MM.1S (cell line): ENCODE results near the gene CYGB.

Source experiments
- DNase-seq: peaks from one replicate; pipeline ENCODE4 v3.0.0-alpha.2; 2015
- H2AFZ ChIP-seq: fragments of 300-600 bp; sonication (generic); 2 replicates; pipeline ENCODE4 v1.6.0; 2016; ENCODE audit warnings: antibody characterized with exemption, low read length
- H3F3A ChIP-seq: fragments of 300-600 bp; sonication (generic); 2 replicates; pipeline ENCODE4 v1.6.1; 2016; ENCODE audit warnings: mild to moderate bottlenecking, antibody characterized with exemption, low read length, moderate library complexity, mixed read lengths; ENCODE audit not compliant: insufficient read depth
- H3K27ac ChIP-seq: fragments of 300-600 bp; sonication (generic); 2 replicates; pipeline ENCODE4 v1.5.1; 2016; ENCODE audit warnings: mild to moderate bottlenecking, low read length
- H3K27me3 ChIP-seq: fragments of 300-600 bp; sonication (generic); replicated peaks from 2 replicates; pipeline ENCODE4 v1.6.0; 2016; ENCODE audit warnings: low read length; ENCODE audit not compliant: insufficient read depth
- H3K36me3 ChIP-seq: fragments of 300-600 bp; sonication (generic); replicated peaks from 2 replicates; pipeline ENCODE4 v1.6.1; 2016; ENCODE audit warnings: mild to moderate bottlenecking, low read length, mixed read lengths; ENCODE audit not compliant: insufficient read depth
- H3K4me1 ChIP-seq: fragments of 300-600 bp; sonication (generic); 2 replicates; pipeline ENCODE4 v1.6.1; 2016; ENCODE audit warnings: low read length, mixed read lengths
- H3K4me2 ChIP-seq: fragments of 300-600 bp; sonication (generic); 2 replicates; pipeline ENCODE4 v1.6.0; 2016; ENCODE audit warnings: low read depth, low read length
- H3K4me3 ChIP-seq: fragments of 300-600 bp; sonication (generic); 2 replicates; pipeline ENCODE4 v1.5.1; 2016; ENCODE audit warnings: low read length, mixed read lengths
- H3K79me2 ChIP-seq: fragments of 300-600 bp; sonication (generic); 2 replicates; pipeline ENCODE4 v1.6.1; 2016; ENCODE audit warnings: mixed run types, low read length, mixed read lengths
- H3K9ac ChIP-seq: fragments of 300-600 bp; sonication (generic); 2 replicates; pipeline ENCODE4 v1.6.1; 2016; ENCODE audit warnings: low read length, mixed read lengths
- H3K9me2 ChIP-seq: fragments of 300-600 bp; sonication (generic); replicated peaks from 2 replicates; pipeline ENCODE4 v1.6.1; 2016; ENCODE audit warnings: mild to moderate bottlenecking, low read length, mixed read lengths; ENCODE audit not compliant: insufficient read depth
- H3K9me3 ChIP-seq: fragments of 300-600 bp; sonication (generic); replicated peaks from 2 replicates; pipeline ENCODE4 v1.6.1; 2016; ENCODE audit warnings: mild to moderate bottlenecking, low read length, mixed read lengths; ENCODE audit not compliant: insufficient read depth
- H4K20me1 ChIP-seq: fragments of 300-600 bp; sonication (generic); 2 replicates; pipeline ENCODE4 v1.6.1; 2016; ENCODE audit warnings: mild to moderate bottlenecking, low read length, moderate library complexity, mixed read lengths; ENCODE audit not compliant: insufficient read depth
- CTCF ChIP-seq: fragments of 300-600 bp; sonication (generic); IDR thresholded peaks from 2 replicates; pipeline ENCODE4 v1.5.1; 2016; ENCODE audit warnings: antibody characterized with exemption, low read length, mixed read lengths
- EZH2 ChIP-seq: fragments of 300-600 bp; sonication (generic); optimal IDR thresholded peaks from 2 replicates; pipeline ENCODE3; 2017; ENCODE audit warnings: low read depth, mild to moderate bottlenecking, antibody characterized with exemption, low read length, mixed read lengths
- EZH2phosphoT487 ChIP-seq: fragments of 300-600 bp; sonication (generic); IDR thresholded peaks from 2 replicates; pipeline ENCODE4 v1.6.1; 2018; ENCODE audit warnings: antibody characterized with exemption, low read length

The CYGB gene

GRCh38 chr17:76530095-76530723, 7.3 kb downstream of the CYGB start:
- Histone ChIP-seq H3K27ac (no peak overlapping the region), H3K4me3 (no peak overlapping the region), H3F3A (no peaks in the 10 kb centered on the region)

GRCh38 chr17:76529224-76530094, 8.1 kb downstream of the CYGB start:
- H2AFZ ChIP-seq: no peak overlapping the region
- no peak overlapping the region for H3K4me2 ChIP-seq
- TF ChIP-seq EZH2phosphoT487 (no peak), EZH2 (no peak), CTCF (no peak)
- H3F3A ChIP-seq: no peaks in the 10 kb centered on the region
- H3K4me3 ChIP-seq: no peak overlapping the region
- no peaks in the 10 kb centered on the region for H3K79me2 ChIP-seq
- no peaks in the 10 kb centered on the region for H4K20me1 ChIP-seq
- DNase-seq: no peak
- H3K9ac ChIP-seq: no peak overlapping the region
- peaks cover 68% of the 10 kb centered on the region for H3K27me3 ChIP-seq
- no peaks in the 10 kb centered on the region for H3K9me2 ChIP-seq
- no peaks in the 10 kb centered on the region for H3K36me3 ChIP-seq
- no peak overlapping the region for H3K27ac ChIP-seq
- peaks cover 5% of the 10 kb centered on the region; the same call in 1 of the 2 replicates for H3K4me1 ChIP-seq
- H3K9me3 ChIP-seq: no peaks in the 10 kb centered on the region

More at GRCh38 chr17:76530095-76530723, 7.3 kb downstream of the CYGB start:
- Histone ChIP-seq H3K9ac (no peak overlapping the region), H2AFZ (no peak overlapping the region), H4K20me1 (no peaks in the 10 kb centered on the region), H3K4me1 (peaks cover 5% of the 10 kb centered on the region; the same call in 1 of the 2 replicates), H3K36me3 (no peaks in the 10 kb centered on the region), H3K9me2 (no peaks in the 10 kb centered on the region), H3K9me3 (no peaks in the 10 kb centered on the region), H3K79me2 (no peaks in the 10 kb centered on the region), H3K4me2 (no peak overlapping the region), H3K27me3 (peaks cover 68% of the 10 kb centered on the region)
- TF ChIP-seq EZH2 (no peak), EZH2phosphoT487 (no peak), CTCF (no peak)
- DNase-seq: no peak

- no peaks in the 10 kb centered on the region for H3K9me2 ChIP-seq
- no peaks in the 10 kb centered on the region for H3K79me2 ChIP-seq
- H3K4me2 ChIP-seq: no peak overlapping the region
- no peak overlapping the region for H3K27ac ChIP-seq
- no peak overlapping the region for H3K9ac ChIP-seq
- no peak overlapping the region for H2AFZ ChIP-seq
- no peaks in the 10 kb centered on the region for H3K9me3 ChIP-seq
- no peaks in the 10 kb centered on the region for H4K20me1 ChIP-seq
- no peaks in the 10 kb centered on the region for H3K36me3 ChIP-seq
- peaks cover 5% of the 10 kb centered on the region; the same call in 1 of the 2 replicates for H3K4me1 ChIP-seq
- H3K4me3 ChIP-seq: no peak overlapping the region
- no peak for TF ChIP-seq CTCF
- TF ChIP-seq EZH2phosphoT487: no peak
- TF ChIP-seq EZH2: no peak
- H3K27me3 ChIP-seq: peaks cover 66% of the 10 kb centered on the region
- no peak for DNase-seq
- H3F3A ChIP-seq: no peaks in the 10 kb centered on the region
Measured at GRCh38 chr17:76528528-76529223, 8.8 kb downstream of the CYGB start.
